RWPE1 (cell line): ENCODE measurements around the gene TSPYL1.
"Not testable (repeated sequence)": the region's sequence is repeated elsewhere in the genome, so short reads cannot be mapped to it uniquely, and the experiment has no call there.

ENCODE experiments used
- CTCF ChIA-PET: fragments of 350-600 bp; sonication (Branson Sonifier 250); formaldehyde crosslinking; extraction: SDS; loops from one replicate; lab custom pipeline; 2021; lab: Yijun Ruan, JAX
- POLR2A ChIA-PET: fragments of 400-600 bp; formaldehyde crosslinking; extraction: SDS; loops from one replicate; lab custom pipeline; 2020; ENCODE audit warnings: antibody characterized with exemption; ENCODE audit not compliant: low non-redundant PET; lab: Yijun Ruan, JAX
- DNase-seq: peaks from one replicate; pipeline ENCODE4 v3.0.0; 2012; ENCODE audit warnings: low spot score
- H3K27ac ChIP-seq: fragments of 450-650 bp; 2 replicates; pipeline ENCODE4 v1.5.1; 2017
- TF ChIP-seq, protein P1 (sequence below): fragments of 450-650 bp; conservative IDR thresholded peaks from 2 replicates; pipeline ENCODE4 v1.5.1; 2017; ENCODE audit warnings: low read depth, mild to moderate bottlenecking

Gene TSPYL1

DNA sequence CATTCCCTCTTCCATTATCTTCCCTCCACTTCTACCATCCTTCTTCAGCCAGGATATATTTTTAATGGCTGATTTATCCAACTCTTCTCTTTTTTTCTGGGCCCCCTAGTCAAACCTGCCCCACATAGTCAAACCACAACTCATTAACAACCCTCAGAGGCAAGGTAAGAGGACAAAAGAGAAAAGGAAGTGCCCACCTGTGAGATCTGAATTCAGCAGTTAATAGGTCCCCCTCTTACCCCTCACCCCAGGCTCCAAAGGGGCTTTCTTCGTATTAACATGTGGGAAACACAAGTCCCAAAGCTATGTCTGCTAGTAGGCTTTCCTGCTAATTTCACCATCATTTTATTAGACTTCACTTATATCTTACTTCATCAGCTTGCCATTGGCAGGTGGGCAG, 44.1 kb upstream of the TSPYL1 start:
- H3K27ac ChIP-seq: no peak overlapping the region
- DNase-seq: no peak
- TF ChIP-seq, protein P1, sequence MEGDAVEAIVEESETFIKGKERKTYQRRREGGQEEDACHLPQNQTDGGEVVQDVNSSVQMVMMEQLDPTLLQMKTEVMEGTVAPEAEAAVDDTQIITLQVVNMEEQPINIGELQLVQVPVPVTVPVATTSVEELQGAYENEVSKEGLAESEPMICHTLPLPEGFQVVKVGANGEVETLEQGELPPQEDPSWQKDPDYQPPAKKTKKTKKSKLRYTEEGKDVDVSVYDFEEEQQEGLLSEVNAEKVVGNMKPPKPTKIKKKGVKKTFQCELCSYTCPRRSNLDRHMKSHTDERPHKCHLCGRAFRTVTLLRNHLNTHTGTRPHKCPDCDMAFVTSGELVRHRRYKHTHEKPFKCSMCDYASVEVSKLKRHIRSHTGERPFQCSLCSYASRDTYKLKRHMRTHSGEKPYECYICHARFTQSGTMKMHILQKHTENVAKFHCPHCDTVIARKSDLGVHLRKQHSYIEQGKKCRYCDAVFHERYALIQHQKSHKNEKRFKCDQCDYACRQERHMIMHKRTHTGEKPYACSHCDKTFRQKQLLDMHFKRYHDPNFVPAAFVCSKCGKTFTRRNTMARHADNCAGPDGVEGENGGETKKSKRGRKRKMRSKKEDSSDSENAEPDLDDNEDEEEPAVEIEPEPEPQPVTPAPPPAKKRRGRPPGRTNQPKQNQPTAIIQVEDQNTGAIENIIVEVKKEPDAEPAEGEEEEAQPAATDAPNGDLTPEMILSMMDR: no peak
- CTCF ChIA-PET: no interaction called here
- POLR2A ChIA-PET: no interaction called here

DNA sequence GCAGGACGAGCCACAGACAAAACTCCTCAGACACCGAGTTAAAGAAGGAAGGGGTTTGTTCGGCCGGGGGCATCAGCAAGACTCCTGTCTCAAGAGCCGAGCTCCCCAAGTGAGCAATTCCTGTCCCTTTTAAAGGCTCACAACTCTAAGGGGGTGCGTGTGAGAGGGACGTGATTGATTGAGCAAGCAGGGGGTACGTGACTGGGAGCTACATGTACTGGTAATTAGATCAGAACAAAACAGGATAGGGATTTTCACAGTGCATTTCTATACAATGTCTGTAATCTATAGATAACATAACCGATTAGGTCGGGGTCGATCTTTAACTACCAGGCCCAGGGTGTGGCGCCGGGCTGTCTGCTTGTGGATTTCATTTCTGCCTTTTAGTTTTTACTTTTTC, 42.2 kb upstream of the TSPYL1 start:
- DNase-seq, H3K27ac ChIP-seq, CTCF ChIA-PET, POLR2A ChIA-PET: not testable (repeated sequence)

DNA sequence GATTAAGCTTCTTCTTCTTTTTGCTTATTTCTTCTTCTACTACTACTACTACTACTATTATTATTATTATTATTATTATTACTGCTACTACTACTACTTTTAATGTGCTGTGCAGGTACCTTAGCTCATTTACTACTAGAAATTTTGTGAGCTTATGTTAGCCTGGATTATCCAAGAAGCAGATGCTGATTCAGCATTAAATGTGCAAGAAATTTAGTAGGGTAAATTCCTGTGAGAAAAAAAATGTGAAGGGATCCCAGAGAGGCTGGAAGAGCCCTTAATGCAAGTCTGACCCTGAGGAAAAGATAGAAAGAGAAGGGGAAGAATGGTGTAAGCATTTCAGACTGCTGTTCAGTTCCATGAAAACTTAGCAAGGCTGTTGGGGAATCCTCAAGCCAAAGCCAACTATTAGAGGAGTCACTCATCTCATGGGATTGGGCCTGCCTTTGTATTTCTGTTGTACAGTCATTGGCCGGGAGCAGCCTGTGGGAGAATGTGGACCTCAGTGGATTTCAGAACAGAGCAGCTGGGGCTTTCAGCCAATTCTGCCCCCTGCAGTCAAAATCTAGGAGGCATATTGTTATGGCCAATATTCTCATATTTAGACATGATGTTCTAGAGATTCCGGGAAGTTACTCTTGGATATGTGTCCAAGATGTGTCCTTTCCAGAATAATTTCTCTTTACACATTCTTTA, 37.2 kb upstream of the TSPYL1 start:
- TF ChIP-seq, protein P1: no peak
- ChIA-PET POLR2A (no interaction called here), CTCF (interaction anchor here (0.7 kb wide), 1 partner anchor 9 kb away, joined by 4 read pairs; no protein-coding TSS in a partner anchor)
- DNase-seq: no peak
- H3K27ac ChIP-seq: no peak overlapping the region

DNA sequence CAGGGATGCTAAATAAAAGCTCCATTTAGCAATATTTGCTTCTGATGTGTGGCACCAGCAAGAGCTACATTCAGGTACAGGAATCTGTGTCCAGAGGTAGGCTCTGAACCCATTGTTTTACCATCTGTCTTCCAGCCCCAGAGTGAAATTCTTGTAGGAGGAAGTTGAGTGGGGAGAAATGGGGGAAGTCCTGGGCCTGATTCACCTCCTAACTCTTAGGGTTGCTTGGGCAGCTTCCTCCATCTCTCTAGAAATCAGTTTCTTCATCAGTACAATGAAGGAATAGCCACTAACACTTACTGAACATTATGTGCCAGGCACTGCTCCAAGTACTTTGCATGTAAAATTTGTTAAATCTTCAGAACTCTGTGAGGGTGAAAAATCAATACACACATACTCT, 35.1 kb upstream of the TSPYL1 start:
- no peak overlapping the region for H3K27ac ChIP-seq
- TF ChIP-seq, protein P1: no peak
- DNase-seq: no peak
- CTCF ChIA-PET: no interaction called here
- POLR2A ChIA-PET: no interaction called here

DNA sequence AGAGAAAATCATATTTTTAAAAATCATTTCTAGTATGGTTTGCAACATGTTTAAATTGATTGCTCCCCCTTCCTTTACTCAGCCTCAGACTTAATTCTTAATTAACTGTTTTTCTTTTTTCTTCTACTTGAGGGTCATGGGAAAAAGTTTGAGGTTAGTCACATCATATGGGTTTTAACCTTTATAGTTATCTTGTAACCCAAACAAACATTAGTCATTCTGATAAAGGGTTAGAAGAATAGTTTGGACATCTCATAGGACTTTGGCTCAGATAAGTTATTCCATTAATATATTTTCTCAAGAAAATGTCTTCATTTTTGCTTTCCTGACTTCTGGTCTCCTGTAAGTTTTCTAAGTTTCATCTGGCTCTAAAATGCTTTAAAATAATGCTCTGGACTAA, 34.5 kb upstream of the TSPYL1 start:
- TF ChIP-seq, protein P1: no peak
- CTCF ChIA-PET: no interaction called here
- no peak overlapping the region for H3K27ac ChIP-seq
- no peak for DNase-seq
- POLR2A ChIA-PET: no interaction called here

DNA sequence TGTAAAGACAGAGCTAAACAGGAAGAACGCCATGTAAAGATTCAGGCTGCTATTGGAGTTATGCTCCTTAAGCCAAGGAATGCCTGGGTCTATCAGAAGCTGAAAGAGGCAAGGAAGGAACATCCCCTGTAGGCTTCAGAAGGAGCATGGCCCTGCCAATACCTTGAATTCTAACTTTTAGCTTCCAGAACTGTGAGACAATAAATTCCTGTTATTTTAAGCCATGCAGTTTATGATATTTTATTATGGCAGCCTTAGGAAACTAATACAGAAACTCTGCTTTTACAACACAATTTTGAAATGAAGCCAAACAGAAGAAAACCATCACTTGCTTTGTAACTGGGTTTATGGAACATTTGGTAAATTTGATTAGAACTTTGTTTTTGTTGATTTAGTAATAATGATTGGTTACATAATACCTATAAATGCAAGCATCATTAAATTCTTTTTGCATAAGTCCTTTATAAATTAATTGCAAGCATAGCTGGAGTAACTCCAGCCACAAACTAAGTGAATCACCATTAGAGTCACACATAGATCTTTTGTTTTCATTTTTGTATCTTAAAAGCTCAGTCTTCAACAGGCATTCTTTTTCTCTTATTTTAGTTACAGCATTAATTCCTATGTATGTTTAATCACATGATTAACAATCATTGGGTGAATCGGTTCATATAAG, 33.5 kb upstream of the TSPYL1 start:
- no peak for DNase-seq
- POLR2A ChIA-PET: no interaction called here
- no peak overlapping the region for H3K27ac ChIP-seq
- CTCF ChIA-PET: interaction anchor here (0.7 kb wide), 1 partner anchor 9 kb away, joined by 3 read pairs; no protein-coding TSS in a partner anchor
- TF ChIP-seq, protein P1: no peak

DNA sequence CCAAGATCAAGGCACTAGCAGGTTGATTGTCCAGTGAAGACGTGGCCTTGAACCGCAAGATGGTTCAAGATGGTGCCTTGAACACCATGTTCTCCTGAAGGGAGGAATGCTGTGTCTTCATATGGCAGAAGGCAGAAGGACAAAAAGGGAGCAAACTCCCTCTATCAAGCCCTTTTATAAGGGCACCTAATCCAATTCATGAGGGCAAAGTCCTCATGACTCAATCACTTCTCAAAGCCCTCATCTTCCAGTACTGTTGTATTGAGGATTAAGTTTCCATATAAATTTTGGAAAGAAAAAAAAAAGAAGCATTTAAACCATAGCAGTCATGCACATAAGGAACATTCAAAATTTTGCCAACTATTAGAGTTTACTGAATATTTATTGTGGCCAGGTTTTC, 29.9 kb upstream of the TSPYL1 start:
- TF ChIP-seq, protein P1: no peak
- DNase-seq: no peak
- H3K27ac ChIP-seq: no peak overlapping the region
- ChIA-PET CTCF (no interaction called here), POLR2A (no interaction called here)
